CD14-positive monocyte (primary cell): ENCODE results near the gene C19orf44. TPM values are rescaled to one million over a fixed set of nuclear protein-coding genes. Genes with fewer than 3 reads are reported as not detected.
A peak's percentile ranks its signal among the peaks of the same experiment; 100 is the strongest.

Experiments used
- DNase-seq, 3 donors: peaks; one replicate each; pipeline ENCODE4 v3.0.0-alpha.2; 2011 to 2022
- H2AFZ ChIP-seq: 2 replicates; pipeline ENCODE4 v1.6.0; 2012; ENCODE audit warnings: mild to moderate bottlenecking, low read depth, low read length, inconsistent platforms; ENCODE audit not compliant: insufficient read depth, poor library complexity, severe bottlenecking
- H3K27ac ChIP-seq, 2 donors: 1 replicate in 1 of 2; 2 replicates in 1 of 2; pipeline ENCODE4 v1.5.1; 2012 to 2013; ENCODE audit warnings: low read length in 2 of 2, control low read depth in 1 of 2, inconsistent platforms in 1 of 2, low read depth in 1 of 2, mild to moderate bottlenecking in 1 of 2
- H3K27me3 ChIP-seq, 2 donors: one replicate each; pipeline versions ENCODE4 v1.6.0 to v1.6.1; 2011 to 2013; ENCODE audit warnings: low read length in 2 of 2; ENCODE audit not compliant: control insufficient read depth in 2 of 2, insufficient read depth in 2 of 2
- H3K36me3 ChIP-seq, 2 donors: replicated peaks in 1 of 2; 1 replicate in 1 of 2; 2 replicates in 1 of 2; pipeline versions ENCODE4 v1.5.1 to v1.6.1; 2012 to 2013; ENCODE audit warnings: low read length in 2 of 2, control low read depth in 1 of 2, inconsistent platforms in 1 of 2, mild to moderate bottlenecking in 1 of 2; ENCODE audit not compliant: insufficient read depth in 2 of 2, control insufficient read depth in 1 of 2
- H3K4me1 ChIP-seq, 2 donors: 1 replicate in 1 of 2; 2 replicates in 1 of 2; pipeline versions ENCODE4 v1.5.1 to v1.6.1; 2012 to 2013; ENCODE audit warnings: low read length in 2 of 2, control low read depth in 1 of 2, inconsistent platforms in 1 of 2, mild to moderate bottlenecking in 1 of 2, moderate library complexity in 1 of 2; ENCODE audit not compliant: insufficient read depth in 2 of 2, control insufficient read depth in 1 of 2
- H3K4me2 ChIP-seq: replicated peaks from 2 replicates; pipeline ENCODE3; 2012; ENCODE audit warnings: low read length, moderate library complexity, mild to moderate bottlenecking; ENCODE audit not compliant: poor library complexity, severe bottlenecking; ENCODE audit errors: extremely low read depth
- H3K4me3 ChIP-seq, 3 experiments: fragments of 200-600 bp in 1 of 3; sonication (generic) in 1 of 3; replicated peaks in 1 of 3; 1 replicate in 2 of 3; 2 replicates in 1 of 3; pipeline ENCODE4 v1.5.1; 2011 to 2013; ENCODE audit warnings: low read length in 3 of 3, mild to moderate bottlenecking in 3 of 3, control low read depth in 2 of 3, low read depth in 2 of 3, inconsistent platforms in 1 of 3, moderate library complexity in 1 of 3
- H3K79me2 ChIP-seq: 2 replicates; pipeline ENCODE4 v1.6.0; 2012; ENCODE audit warnings: mild to moderate bottlenecking, control low read depth, inconsistent platforms, low read length, moderate library complexity; ENCODE audit not compliant: insufficient read depth
- H3K9ac ChIP-seq: 2 replicates; pipeline ENCODE4 v1.6.0; 2017; ENCODE audit warnings: low read length, mild to moderate bottlenecking; ENCODE audit not compliant: insufficient read depth, poor library complexity, severe bottlenecking
- H3K9me3 ChIP-seq, 2 donors: replicated peaks in 1 of 2; 1 replicate in 1 of 2; 2 replicates in 1 of 2; pipeline versions ENCODE4 v1.5.1 to v1.6.1; 2012 to 2013; ENCODE audit warnings: low read length in 2 of 2, control low read depth in 1 of 2; ENCODE audit not compliant: control insufficient read depth in 1 of 2, insufficient read depth in 1 of 2
- H4K20me1 ChIP-seq: 2 replicates; pipeline ENCODE4 v1.6.0; 2012; ENCODE audit warnings: mild to moderate bottlenecking, low read length, control low read depth, moderate library complexity; ENCODE audit not compliant: insufficient read depth
- H3K27ac Mint-ChIP-seq, 7 donors: one replicate each; pipeline ENCODE4 v1.8.0; 2020; ENCODE audit warnings: mild to moderate bottlenecking in 7 of 7, mixed read lengths in 7 of 7, moderate library complexity in 6 of 7, inconsistent platforms in 2 of 7
- H3K27me3 Mint-ChIP-seq, 3 donors: one replicate each; pipeline ENCODE4 v1.8.0; 2021 to 2022; ENCODE audit warnings: low read depth in 3 of 3, mild to moderate bottlenecking in 3 of 3, mixed read lengths in 3 of 3, moderate library complexity in 3 of 3, inconsistent platforms in 1 of 3
- H3K36me3 Mint-ChIP-seq, 2 donors: one replicate each; pipeline ENCODE4 v1.8.0; 2020; ENCODE audit warnings: mixed read lengths in 2 of 2, inconsistent platforms in 1 of 2, mild to moderate bottlenecking in 1 of 2
- H3K4me1 Mint-ChIP-seq: one replicate; pipeline ENCODE4 v1.8.0; 2020; ENCODE audit warnings: mild to moderate bottlenecking, mixed read lengths
- H3K4me3 Mint-ChIP-seq, 2 donors: one replicate each; pipeline ENCODE4 v1.8.0; 2020; ENCODE audit warnings: mild to moderate bottlenecking in 2 of 2, mixed read lengths in 2 of 2, moderate library complexity in 1 of 2
- H3K9me3 Mint-ChIP-seq, 7 donors: one replicate each; pipeline ENCODE4 v1.8.0; 2020 to 2022; ENCODE audit warnings: mixed read lengths in 7 of 7, mild to moderate bottlenecking in 6 of 7, moderate library complexity in 6 of 7, inconsistent platforms in 2 of 7
- CTCF ChIP-seq: fragments of 200-600 bp; IDR thresholded peaks from one replicate; pipeline ENCODE4 v1.8.0; 2022; ENCODE audit warnings: antibody characterized with exemption, mild to moderate bottlenecking
- WGBS: methylation state at CpG from one replicate; pipeline ENCODE4 v1.1.5; 2013; ENCODE audit warnings: missing lambda C conversion rate; ENCODE audit not compliant: insufficient coverage; 5-methylcytosine and 5-hydroxymethylcytosine counted together
- intact Hi-C, 2 donors: fragments of 100-400 bp; cut with micrococcal nuclease; formaldehyde crosslinking; loops; one replicate each; pipeline versions ENCODE4 v1.15.0 to v1.15.1; 2023
- polyA plus RNA-seq, 3 donors: library from polyadenylated mRNA; depleted of rRNA in 1 of 3; unstranded in 2 of 3; stranded (reverse) in 1 of 3; fragments of 300-500 nt in 2 of 3; fragments of >200 nt in 1 of 3; fragmentation: Illumina TruSeq in 2 of 3; gene quantifications; 1 replicate in 2 of 3; 2 replicates in 1 of 3; pipeline ENCODE4 v1.2.3, GENCODE V29; 2012 to 2021

C19orf44 gene
- polyA plus RNA-seq, 3 donors: 0.58 to 0.65 TPM; not detected in 1

GRCh38 chr19:16527334-16527935, 31.2 kb downstream of the C19orf44 start:
- WGBS: 90% methylated on average over 13 of the region's 14 CpGs
- Mint-ChIP-seq H3K27me3 (no peaks in the 10 kb centered on the region), H3K4me3 (no peak overlapping the region), H3K9me3 (peaks cover 0 to 1% (median 0%) of the 10 kb centered on the region in 7 donors), H3K27ac (peak overlapping the region in 1 of 7 donors; percentile 54), H3K4me1 (no peaks in the 10 kb centered on the region), H3K36me3 (peaks cover 79 to 99% of the 10 kb centered on the region in 2 donors)
- peaks cover 27% of the 10 kb centered on the region for H4K20me1 ChIP-seq
- H3K4me3 ChIP-seq: no peak overlapping the region
- no peak overlapping the region for H3K27ac ChIP-seq
- no peaks in the 10 kb centered on the region for H3K9me3 ChIP-seq
- H3K36me3 ChIP-seq: peaks cover 96 to 98% of the 10 kb centered on the region in 2 donors
- intact Hi-C loops: no loop called here
- H2AFZ ChIP-seq: no peak overlapping the region
- no peaks in the 10 kb centered on the region for H3K79me2 ChIP-seq
- H3K4me1 ChIP-seq: no peaks in the 10 kb centered on the region
- TF ChIP-seq CTCF: no peak
- no peaks in the 10 kb centered on the region for H3K27me3 ChIP-seq
- H3K4me2 ChIP-seq: no peak overlapping the region
- no peak for DNase-seq
- H3K9ac ChIP-seq: no peak overlapping the region

GRCh38 chr19:16527971-16528521, 31.9 kb downstream of the C19orf44 start:
- Histone ChIP-seq H3K9me3 (no peaks in the 10 kb centered on the region), H3K79me2 (no peaks in the 10 kb centered on the region), H3K36me3 (peaks cover 96 to 98% of the 10 kb centered on the region in 2 donors), H3K4me1 (no peaks in the 10 kb centered on the region), H3K4me3 (no peak overlapping the region), H4K20me1 (peaks cover 28% of the 10 kb centered on the region), H3K4me2 (no peak overlapping the region), H3K9ac (no peak overlapping the region), H3K27ac (no peak overlapping the region), H3K27me3 (no peaks in the 10 kb centered on the region), H2AFZ (no peak overlapping the region)
- no peaks in the 10 kb centered on the region for H3K27me3 Mint-ChIP-seq
- no peak overlapping the region for H3K4me3 Mint-ChIP-seq
- no peaks in the 10 kb centered on the region for H3K4me1 Mint-ChIP-seq
- intact Hi-C loops: no loop called here
- no peaks in the 10 kb centered on the region for H3K9me3 Mint-ChIP-seq
- DNase-seq: no peak
- 98% methylated on average over 7 of the region's 12 CpGs for WGBS
- peaks cover 79 to 99% of the 10 kb centered on the region in 2 donors for H3K36me3 Mint-ChIP-seq
- peak overlapping the region in 1 of 7 donors; percentile 54 for H3K27ac Mint-ChIP-seq
- TF ChIP-seq CTCF: peak; percentile 31
